Erythroblast (primary cell): ENCODE results near the gene NTN1.

Experiments
- GATA1 ChIP-seq: IDR thresholded peaks from 2 replicates; pipeline ENCODE4 v1.6.1; 2011; ENCODE audit warnings: low read depth, mild to moderate bottlenecking, control low read depth, low read length, moderate library complexity
- POLR2A ChIP-seq: IDR thresholded peaks from 2 replicates; pipeline ENCODE4 v1.6.1; 2011; ENCODE audit warnings: mild to moderate bottlenecking, low read length

DNA sequence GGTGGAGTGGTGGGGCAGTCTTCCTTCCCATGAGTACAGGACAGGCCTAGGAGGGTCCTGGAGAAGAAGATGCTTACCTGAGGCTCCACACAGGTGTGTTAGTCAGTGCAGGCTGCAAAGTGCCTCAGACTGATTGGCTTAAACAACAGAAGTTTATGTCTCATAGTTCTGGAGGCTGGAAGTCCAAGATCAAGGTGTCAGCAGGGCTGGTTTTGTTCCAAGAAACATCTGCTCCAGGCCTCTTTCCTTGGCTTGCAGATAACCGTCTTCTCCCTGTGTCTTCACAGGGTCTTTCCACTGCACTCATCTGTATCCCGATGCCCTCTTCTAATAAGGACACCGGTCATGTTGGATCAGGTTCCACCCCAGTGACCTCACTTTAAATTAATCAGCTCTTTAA lies 153.0 kb downstream of the NTN1 start:
- no peak for TF ChIP-seq POLR2A
- no peak for TF ChIP-seq GATA1
